HG03442 (cell line): ENCODE data around the gene RIMBP2.

ENCODE experiments used
- ATAC-seq: cut with Tn5 transposase; IDR thresholded peaks from one replicate; pipeline ENCODE4 v1.9.1; 2021; ENCODE audit warnings: mild to moderate bottlenecking, moderate library complexity; ENCODE audit not compliant: unreplicated experiment

Gene RIMBP2

GRCh38 chr12:130581782-130582181 lies 134.3 kb downstream of the RIMBP2 start:
- no peak for ATAC-seq

GRCh38 chr12:130579231-130579630 lies 136.9 kb downstream of the RIMBP2 start:
- no peak for ATAC-seq

DNA sequence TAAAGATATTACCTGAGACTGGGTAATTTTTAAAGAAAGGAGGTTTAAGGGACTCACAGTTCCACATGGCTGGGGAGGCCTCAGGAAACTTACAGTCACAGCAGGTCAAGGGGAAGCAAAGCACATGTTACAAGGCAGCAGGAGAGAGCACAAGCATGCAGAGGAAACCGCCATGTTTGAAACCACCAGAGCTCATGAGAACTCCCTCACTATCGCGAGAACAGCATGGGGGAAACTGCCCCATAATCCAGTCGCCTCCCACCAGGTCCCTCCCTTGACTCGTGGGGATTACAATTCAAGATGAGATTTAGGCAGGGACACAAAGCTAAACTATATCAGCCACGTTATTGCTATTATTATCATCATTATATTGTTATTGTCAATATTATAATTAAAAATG lies 138.7 kb downstream of the RIMBP2 start:
- ATAC-seq = no peak

- no peak for ATAC-seq
Measured at GRCh38 chr12:130576371-130576816, 139.7 kb downstream of the RIMBP2 start.

- ATAC-seq = no peak
Measured at GRCh38 chr12:130574402-130574801, 141.7 kb downstream of the RIMBP2 start.

DNA sequence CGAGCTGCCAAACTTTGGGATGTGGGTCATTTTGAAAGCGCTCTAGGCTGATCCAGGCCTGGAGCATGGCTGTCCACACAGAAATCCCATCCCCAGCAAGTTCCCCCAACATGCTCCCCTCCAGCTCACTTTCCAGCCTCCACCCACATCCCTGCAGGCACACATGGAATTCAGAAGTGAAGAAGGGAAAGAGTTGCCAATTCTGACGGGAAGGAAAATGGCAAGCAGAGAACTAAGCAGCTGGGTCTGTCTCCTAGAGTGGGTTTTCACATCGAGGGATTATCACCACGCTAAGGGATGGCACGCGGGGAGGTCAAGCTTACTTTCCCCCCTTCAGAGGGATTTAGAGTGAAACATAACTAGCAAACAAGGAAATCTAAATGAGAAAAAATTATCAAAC lies 142.3 kb downstream of the RIMBP2 start:
- ATAC-seq = no peak

DNA sequence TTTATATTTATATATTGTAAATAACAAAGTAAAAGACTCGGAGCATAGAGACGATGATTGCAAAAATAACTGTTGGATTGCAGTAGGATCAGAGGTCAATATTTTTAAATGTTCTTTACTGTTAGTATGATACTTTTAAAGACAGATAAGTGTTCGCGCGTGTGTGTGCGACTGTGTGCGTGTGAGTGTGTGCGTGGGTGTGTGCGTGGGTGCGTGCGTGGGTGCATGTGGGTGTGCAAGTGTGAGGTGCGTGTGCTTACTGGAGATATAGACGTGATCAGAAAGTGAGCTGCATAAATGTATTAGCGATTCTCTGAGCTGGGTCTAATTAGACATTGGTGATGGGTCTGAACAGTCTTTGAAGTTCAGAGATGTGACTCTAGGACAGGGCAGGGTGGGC lies 142.9 kb downstream of the RIMBP2 start:
- ATAC-seq = no peak

DNA sequence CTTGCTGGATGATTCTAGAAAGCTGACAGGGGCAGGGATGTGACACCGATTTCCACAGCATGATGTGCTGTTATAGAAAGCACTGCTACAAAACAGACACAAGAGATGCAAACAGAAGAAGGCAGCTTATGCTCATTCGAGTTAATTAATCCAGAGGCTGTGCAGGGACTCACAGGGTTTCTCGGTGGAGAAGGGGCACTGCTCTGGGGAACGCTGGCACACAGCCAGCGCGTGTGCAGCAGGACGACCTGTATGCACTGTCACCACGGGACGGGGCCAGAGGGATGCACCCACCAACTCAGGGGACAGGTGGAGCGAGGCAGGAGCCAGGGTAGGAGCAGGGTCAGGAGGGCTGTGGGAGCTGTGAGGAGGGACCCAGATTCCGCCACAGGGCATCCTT lies 143.5 kb downstream of the RIMBP2 start:
- ATAC-seq = no peak

- ATAC-seq = no peak
Measured at GRCh38 chr12:130571734-130572133, 144.4 kb downstream of the RIMBP2 start.

GRCh38 chr12:130571089-130571488 lies 145.0 kb downstream of the RIMBP2 start:
- ATAC-seq = peak; percentile 73

DNA sequence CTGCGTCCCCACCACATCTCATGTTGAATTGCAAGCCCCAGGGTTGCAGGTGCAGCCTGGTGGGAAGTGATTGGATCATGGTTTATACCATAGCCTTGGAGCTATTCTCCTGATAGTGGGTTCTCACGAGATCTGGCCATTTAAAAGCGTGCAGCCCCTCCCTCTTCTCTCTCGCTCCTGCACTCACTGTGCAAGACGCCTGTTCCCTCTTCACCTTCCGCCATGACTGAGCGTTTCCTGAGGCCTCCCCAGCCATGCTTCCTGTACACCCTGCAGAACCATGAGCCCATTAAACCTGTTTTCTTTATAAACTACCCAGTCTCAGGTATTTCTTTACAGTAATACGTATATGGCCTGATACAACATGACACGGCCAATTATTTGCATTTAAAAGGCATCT lies 146.6 kb downstream of the RIMBP2 start:
- ATAC-seq = no peak

DNA sequence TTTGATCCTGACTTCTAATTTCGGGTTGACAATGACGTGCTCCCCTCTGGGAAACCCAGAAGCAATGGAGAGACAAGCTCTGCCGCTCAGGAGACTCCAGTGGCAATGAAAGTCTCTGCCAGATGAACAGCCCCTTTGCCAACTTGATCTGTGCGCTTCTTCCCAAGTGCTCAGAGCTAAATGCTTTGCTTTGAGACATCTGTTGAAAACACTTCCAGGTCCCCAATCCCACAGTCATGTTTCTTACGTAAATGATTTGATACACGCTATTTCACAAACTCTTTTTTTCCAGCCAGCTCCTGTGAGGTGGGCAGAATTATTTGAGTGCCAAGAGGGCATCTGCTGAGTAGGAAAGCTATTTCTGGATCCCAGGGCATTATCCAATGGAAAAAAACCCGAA lies 147.6 kb downstream of the RIMBP2 start:
- no peak for ATAC-seq

- no peak for ATAC-seq
Measured at GRCh38 chr12:130568041-130568440, 148.1 kb downstream of the RIMBP2 start.

- ATAC-seq = no peak
Measured at GRCh38 chr12:130566446-130567155, 149.5 kb downstream of the RIMBP2 start.

- ATAC-seq = no peak
Measured at GRCh38 chr12:130565189-130565588, 150.9 kb downstream of the RIMBP2 start.

GRCh38 chr12:130563323-130563722 lies 152.8 kb downstream of the RIMBP2 start:
- no peak for ATAC-seq

GRCh38 chr12:130562716-130563115 lies 153.4 kb downstream of the RIMBP2 start:
- no peak for ATAC-seq

DNA sequence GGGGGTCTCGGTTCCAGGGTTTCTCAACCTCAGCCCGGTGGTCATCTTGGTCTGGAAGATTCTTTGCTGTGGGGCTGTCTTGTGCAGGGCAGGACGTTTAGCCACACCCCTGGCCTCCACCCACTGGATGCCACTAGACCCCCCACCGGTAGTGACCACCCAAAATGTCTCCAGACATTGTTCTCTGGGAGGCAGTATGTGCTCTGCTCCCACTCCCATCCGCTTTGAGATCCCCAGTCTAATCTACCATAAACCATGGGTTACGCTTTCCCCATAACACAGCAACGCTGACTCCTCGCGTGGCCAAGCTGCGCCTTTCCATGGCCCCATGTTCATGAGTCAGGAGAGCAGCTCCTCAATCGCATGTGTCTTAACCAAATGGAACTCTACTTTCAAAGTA lies 155.8 kb downstream of the RIMBP2 start:
- no peak for ATAC-seq

GRCh38 chr12:130559806-130560205 lies 156.3 kb downstream of the RIMBP2 start:
- ATAC-seq = no peak

DNA sequence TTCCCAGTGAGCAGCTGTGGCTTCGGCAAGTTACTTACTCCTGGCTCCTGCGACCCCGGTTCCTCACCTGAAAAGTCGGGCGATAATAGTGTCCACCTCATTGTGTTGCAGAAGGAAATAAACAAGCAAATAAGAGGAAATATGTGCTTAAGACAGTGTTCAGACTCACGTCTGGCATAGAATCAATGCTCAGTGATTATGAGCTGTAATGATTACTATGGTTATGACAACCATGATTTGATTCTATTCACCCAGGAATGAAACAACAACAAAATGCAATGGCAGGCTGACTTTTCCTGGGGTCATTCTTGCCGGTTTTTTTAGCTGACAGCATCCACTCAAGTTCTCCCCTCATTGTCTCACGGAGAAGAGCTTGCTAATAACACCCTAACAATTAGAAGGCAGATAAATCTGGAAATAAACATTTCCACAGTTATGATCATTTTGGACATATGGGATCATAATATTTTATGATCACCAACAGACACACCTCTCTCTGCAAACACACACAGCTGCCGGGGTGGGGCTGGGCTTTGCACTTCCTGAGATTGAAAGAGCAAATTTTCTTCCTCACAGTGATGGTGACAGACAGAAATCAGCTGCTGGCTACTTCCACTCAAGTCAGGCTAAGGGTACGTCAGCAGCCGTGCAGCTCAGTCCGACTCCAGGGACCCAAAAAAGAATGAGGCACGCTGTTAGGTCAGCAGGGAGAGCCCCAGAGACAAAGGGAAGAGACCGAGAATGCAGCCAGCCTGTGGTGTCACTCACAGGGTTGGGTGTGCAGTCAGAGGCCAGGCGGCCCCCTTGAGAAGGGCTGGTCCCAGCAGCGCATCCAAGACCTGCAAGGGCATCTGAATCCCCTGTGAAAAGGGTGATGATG lies 158.0 kb downstream of the RIMBP2 start:
- no peak for ATAC-seq

- no peak for ATAC-seq
Measured at GRCh38 chr12:130557201-130557600, 158.9 kb downstream of the RIMBP2 start.

- ATAC-seq = no peak
Measured at GRCh38 chr12:130556486-130557055, 159.5 kb downstream of the RIMBP2 start.
